ENCODE measurements around the gene ARL6IP1. TPM values are rescaled to one million over a fixed set of nuclear protein-coding genes. Genes with fewer than 3 reads are reported as not detected.
A peak's percentile ranks its signal among the peaks of the same experiment; 100 is the strongest.
"Not testable (repeated sequence)": the region's sequence is repeated elsewhere in the genome, so short reads cannot be mapped to it uniquely, and the experiment has no call there.

ARL6IP1 gene
- total RNA-seq, 4 donors from 2014 or later, result 178 to 278 (median 227) TPM

- peak; percentile 11 to 36 for DNase-seq
- Histone ChIP-seq H3K36me3 (peaks cover 51 to 56% of the 10 kb centered on the region in 2 donors), H3K27ac (peak overlapping the region; percentile 78 to 92 (median 82)), H3K9me3 (no peaks in the 10 kb centered on the region), H3K4me3 (replicated peaks in 1 of 3) (peak overlapping the region; percentile 38 to 94 (median 74)), H3K4me1 (peaks cover 12 to 36% of the 10 kb centered on the region in 2 donors), H3K27me3 (no peaks in the 10 kb centered on the region)
- no peak for TF ChIP-seq POLR2A (IDR thresholded peaks at IDR 0.05)
- TF ChIP-seq CTCF (IDR thresholded peaks at IDR 0.05), result no peak
- 8 to 11% methylated on average over 20 of the region's 20 CpGs for WGBS, 2 donors
- intact Hi-C loops (cut with DNase I), result no loop called here
Measured at GRCh38 chr16:18788828-18789514, 12.4 kb downstream of the ARL6IP1 start.

- Histone ChIP-seq H3K27me3 (no peaks in the 10 kb centered on the region), H3K9me3 (no peaks in the 10 kb centered on the region), H3K36me3 (peaks cover 51 to 58% of the 10 kb centered on the region in 2 donors), H3K4me3 (replicated peaks in 1 of 3) (no peak overlapping the region), H3K27ac (no peak overlapping the region), H3K4me1 (peaks cover 12 to 31% of the 10 kb centered on the region in 2 donors)
- TF ChIP-seq CTCF (IDR thresholded peaks at IDR 0.05), result no peak
- TF ChIP-seq POLR2A (IDR thresholded peaks at IDR 0.05), result no peak
- intact Hi-C loops (cut with DNase I), result no loop called here
- 81% methylated on average over 8 of the region's 8 CpGs for WGBS, 2 donors
- no peak for DNase-seq
Measured at GRCh38 chr16:18784917-18785623, 16.3 kb downstream of the ARL6IP1 start.

GRCh38 chr16:18783430-18784341 lies 17.7 kb downstream of the ARL6IP1 start:
- no peak overlapping the region for H3K27ac ChIP-seq
- WGBS, 2 donors, result 87% methylated on average over 15 to 16 of the region's 17 CpGs
- H3K27me3 ChIP-seq, result no peaks in the 10 kb centered on the region
- no peak for DNase-seq
- H3K36me3 ChIP-seq, result peaks cover 51 to 58% of the 10 kb centered on the region in 2 donors
- no peak for TF ChIP-seq POLR2A (IDR thresholded peaks at IDR 0.05)
- no peak for TF ChIP-seq CTCF (IDR thresholded peaks at IDR 0.05)
- H3K4me1 ChIP-seq, result peaks cover 5 to 27% of the 10 kb centered on the region in 2 donors
- intact Hi-C loops (cut with DNase I), result no loop called here
- no peaks in the 10 kb centered on the region for H3K9me3 ChIP-seq
- no peak overlapping the region for H3K4me3 ChIP-seq (replicated peaks in 1 of 3)

- Histone ChIP-seq H3K36me3 (peaks cover 49 to 51% of the 10 kb centered on the region in 2 donors), H3K4me1 (peaks cover 0 to 19% of the 10 kb centered on the region in 2 donors), H3K4me3 (replicated peaks in 1 of 3) (no peak overlapping the region), H3K27ac (no peak overlapping the region), H3K9me3 (no peaks in the 10 kb centered on the region), H3K27me3 (no peaks in the 10 kb centered on the region)
- TF ChIP-seq CTCF (IDR thresholded peaks at IDR 0.05) (no peak), POLR2A (IDR thresholded peaks at IDR 0.05) (no peak)
- DNase-seq, result no peak
- WGBS, 2 donors, result 94% methylated on average over 8 of the region's 8 CpGs
- intact Hi-C loops (cut with DNase I), result no loop called here
Measured at GRCh38 chr16:18782697-18783429, 18.5 kb downstream of the ARL6IP1 start.

- DNase-seq; H3K27me3 ChIP-seq; H3K4me3 ChIP-seq (replicated peaks in 1 of 3); H3K4me1 ChIP-seq; H3K9me3 ChIP-seq; H3K27ac ChIP-seq; intact Hi-C loops (cut with DNase I): not testable (repeated sequence)
- 67 to 91% methylated on average over 1 of the region's 6 CpGs for WGBS, 2 donors
- H3K36me3 ChIP-seq, result peaks cover 38% of the 10 kb centered on the region in 2 donors
Measured at GRCh38 chr16:18781232-18781631, 20.1 kb downstream of the ARL6IP1 start.

- H3K27me3 ChIP-seq; H3K4me1 ChIP-seq; H3K4me3 ChIP-seq (replicated peaks in 1 of 3); intact Hi-C loops (cut with DNase I); DNase-seq; H3K9me3 ChIP-seq; H3K27ac ChIP-seq: not testable (repeated sequence)
- H3K36me3 ChIP-seq, result peaks cover 32% of the 10 kb centered on the region in 2 donors
- WGBS, 2 donors, result 79 to 83% methylated on average over 3 to 7 of the region's 8 CpGs
Measured at GRCh38 chr16:18780460-18781026, 20.8 kb downstream of the ARL6IP1 start.

- DNase-seq; intact Hi-C loops (cut with DNase I); H3K27me3 ChIP-seq; H3K4me3 ChIP-seq (replicated peaks in 1 of 3); H3K9me3 ChIP-seq; H3K36me3 ChIP-seq; H3K27ac ChIP-seq; H3K4me1 ChIP-seq: not testable (repeated sequence)
- WGBS, 2 donors, result 94 to 100% methylated on average over 1 of the region's 1 CpG
Measured at GRCh38 chr16:18777664-18778063, 23.7 kb downstream of the ARL6IP1 start.
